ENCODE results near the gene SLX1A.

- TF ChIP-seq FOXK1 (CRISPR knock-in tag; IDR thresholded peaks at IDR 0.05) (no peak), ZNF423 (CRISPR knock-in tag; IDR thresholded peaks at IDR 0.05) (no peak), NR2C2 (CRISPR knock-in tag; IDR thresholded peaks at IDR 0.05) (no peak), CREB1 (CRISPR knock-in tag; IDR thresholded peaks at IDR 0.05) (no peak), ZNF263 (CRISPR knock-in tag; IDR thresholded peaks at IDR 0.05; ENCODE audit: low read depth) (no peak)
- TF ChIP-seq, protein P1, sequence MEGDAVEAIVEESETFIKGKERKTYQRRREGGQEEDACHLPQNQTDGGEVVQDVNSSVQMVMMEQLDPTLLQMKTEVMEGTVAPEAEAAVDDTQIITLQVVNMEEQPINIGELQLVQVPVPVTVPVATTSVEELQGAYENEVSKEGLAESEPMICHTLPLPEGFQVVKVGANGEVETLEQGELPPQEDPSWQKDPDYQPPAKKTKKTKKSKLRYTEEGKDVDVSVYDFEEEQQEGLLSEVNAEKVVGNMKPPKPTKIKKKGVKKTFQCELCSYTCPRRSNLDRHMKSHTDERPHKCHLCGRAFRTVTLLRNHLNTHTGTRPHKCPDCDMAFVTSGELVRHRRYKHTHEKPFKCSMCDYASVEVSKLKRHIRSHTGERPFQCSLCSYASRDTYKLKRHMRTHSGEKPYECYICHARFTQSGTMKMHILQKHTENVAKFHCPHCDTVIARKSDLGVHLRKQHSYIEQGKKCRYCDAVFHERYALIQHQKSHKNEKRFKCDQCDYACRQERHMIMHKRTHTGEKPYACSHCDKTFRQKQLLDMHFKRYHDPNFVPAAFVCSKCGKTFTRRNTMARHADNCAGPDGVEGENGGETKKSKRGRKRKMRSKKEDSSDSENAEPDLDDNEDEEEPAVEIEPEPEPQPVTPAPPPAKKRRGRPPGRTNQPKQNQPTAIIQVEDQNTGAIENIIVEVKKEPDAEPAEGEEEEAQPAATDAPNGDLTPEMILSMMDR (IDR thresholded peaks at IDR 0.05), result no peak
- TF ChIP-seq, protein P2, sequence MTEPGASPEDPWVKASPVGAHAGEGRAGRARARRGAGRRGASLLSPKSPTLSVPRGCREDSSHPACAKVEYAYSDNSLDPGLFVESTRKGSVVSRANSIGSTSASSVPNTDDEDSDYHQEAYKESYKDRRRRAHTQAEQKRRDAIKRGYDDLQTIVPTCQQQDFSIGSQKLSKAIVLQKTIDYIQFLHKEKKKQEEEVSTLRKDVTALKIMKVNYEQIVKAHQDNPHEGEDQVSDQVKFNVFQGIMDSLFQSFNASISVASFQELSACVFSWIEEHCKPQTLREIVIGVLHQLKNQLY (CRISPR knock-in tag; IDR thresholded peaks at IDR 0.05), result no peak
Observed at GRCh38 chr16:30185683-30186421, 7.8 kb upstream of the SLX1A start.
